ENCODE data around the gene COL5A3. TPM values are rescaled to one million over a fixed set of nuclear protein-coding genes. Genes with fewer than 3 reads are reported as not detected.

Gene COL5A3
- polyA plus RNA-seq, 1 donor (not counting 4 experiments of a cell fraction or from before 2014, with no cell fraction given): 0.43 TPM

GRCh38 chr19:9912551-9913236, 97.6 kb downstream of the COL5A3 start:
- Histone ChIP-seq H2AFZ (ENCODE audit: control insufficient read depth, low read length) (peak overlapping the region; percentile 2), H3K36me3 (ENCODE audit: control insufficient read depth in 2 of 2, extremely low read depth in 1 of 2, insufficient read depth in 2 of 2, low read length in 2 of 2) (no peaks in the 10 kb centered on the region), H3K9me1 (ENCODE audit: control insufficient read depth, extremely low read depth, insufficient read depth, low read length) (no peaks in the 10 kb centered on the region), H3K27me3 (ENCODE audit: control insufficient read depth, extremely low read depth, insufficient read depth, low read length) (peaks cover 25% of the 10 kb centered on the region), H3K27ac (ENCODE audit: control insufficient read depth, insufficient read depth, low read length) (no peak overlapping the region), H4K20me1 (ENCODE audit: control insufficient read depth, extremely low read depth, insufficient read depth, low read length) (no peaks in the 10 kb centered on the region), H3K4me2 (ENCODE audit: control insufficient read depth, extremely low read depth, insufficient read depth, low read depth, low read length) (peak overlapping the region; percentile 48), H3K4me1 (ENCODE audit: control insufficient read depth, extremely low read depth, insufficient read depth, low read length) (peaks cover 8% of the 10 kb centered on the region), H3K9me3 (ENCODE audit: control insufficient read depth, low read depth, low read length) (no peaks in the 10 kb centered on the region), H3K4me3 (ENCODE audit: control insufficient read depth in 2 of 3, extremely low read depth in 1 of 3, insufficient read depth in 2 of 3, low read depth in 1 of 3, low read length in 3 of 3) (peak overlapping the region; percentile 13 to 52 (median 38)), H3K79me2 (ENCODE audit: control insufficient read depth, insufficient read depth, low read length) (no peaks in the 10 kb centered on the region), H3K9ac (ENCODE audit: control insufficient read depth, extremely low read depth, insufficient read depth, low read length) (no peak overlapping the region)
- FAIRE-seq (no peak), DNase-seq (ENCODE audit: low read depth, low spot score) (no peak)
- dilution Hi-C loops (cut with MboI; ENCODE audit: extremely low pct_ligation_motif_present, low sequenced_read_pairs): no loop called here
- no peak for TF ChIP-seq CTCF (optimal IDR thresholded peaks at IDR 0.05 in 1 of 3, IDR thresholded peaks at IDR 0.05 in 1 of 3, conservative IDR thresholded peaks at IDR 0.05 in 1 of 3; ENCODE audit: extremely low read depth in 1 of 3, insufficient read depth in 2 of 3, low read length in 3 of 3)
- peak; percentile 67 for TF ChIP-seq EZH2 (IDR thresholded peaks at IDR 0.05; ENCODE audit: low read length)

GRCh38 chr19:9911524-9912185, 98.6 kb downstream of the COL5A3 start:
- TF ChIP-seq EZH2 (IDR thresholded peaks at IDR 0.05; ENCODE audit: low read length): no peak
- H4K20me1 ChIP-seq (ENCODE audit: control insufficient read depth, extremely low read depth, insufficient read depth, low read length): no peaks in the 10 kb centered on the region
- H3K9me1 ChIP-seq (ENCODE audit: control insufficient read depth, extremely low read depth, insufficient read depth, low read length): no peaks in the 10 kb centered on the region
- H3K9me3 ChIP-seq (ENCODE audit: control insufficient read depth, low read depth, low read length): no peaks in the 10 kb centered on the region
- no peak overlapping the region for H3K9ac ChIP-seq (ENCODE audit: control insufficient read depth, extremely low read depth, insufficient read depth, low read length)
- no peak overlapping the region for H3K4me2 ChIP-seq (ENCODE audit: control insufficient read depth, extremely low read depth, insufficient read depth, low read depth, low read length)
- H3K79me2 ChIP-seq (ENCODE audit: control insufficient read depth, insufficient read depth, low read length): no peaks in the 10 kb centered on the region
- no peak for DNase-seq (ENCODE audit: low read depth, low spot score)
- no peaks in the 10 kb centered on the region for H3K36me3 ChIP-seq (ENCODE audit: control insufficient read depth in 2 of 2, extremely low read depth in 1 of 2, insufficient read depth in 2 of 2, low read length in 2 of 2)
- no peak overlapping the region for H2AFZ ChIP-seq (ENCODE audit: control insufficient read depth, low read length)
- FAIRE-seq: no peak
- dilution Hi-C loops (cut with MboI; ENCODE audit: extremely low pct_ligation_motif_present, low sequenced_read_pairs): no loop called here
- H3K4me3 ChIP-seq (ENCODE audit: control insufficient read depth in 2 of 3, extremely low read depth in 1 of 3, insufficient read depth in 2 of 3, low read depth in 1 of 3, low read length in 3 of 3): no peak overlapping the region
- no peak overlapping the region for H3K27ac ChIP-seq (ENCODE audit: control insufficient read depth, insufficient read depth, low read length)
- H3K27me3 ChIP-seq (ENCODE audit: control insufficient read depth, extremely low read depth, insufficient read depth, low read length): peaks cover 25% of the 10 kb centered on the region
- H3K4me1 ChIP-seq (ENCODE audit: control insufficient read depth, extremely low read depth, insufficient read depth, low read length): peaks cover 8% of the 10 kb centered on the region
